HG02852 (cell line): ENCODE measurements around the gene OGN.

Experiments
- ATAC-seq: cut with Tn5 transposase; IDR thresholded peaks from one replicate; pipeline ENCODE4 v1.9.1; 2021; ENCODE audit warnings: mild to moderate bottlenecking, moderate library complexity; ENCODE audit not compliant: unreplicated experiment

Gene OGN

DNA sequence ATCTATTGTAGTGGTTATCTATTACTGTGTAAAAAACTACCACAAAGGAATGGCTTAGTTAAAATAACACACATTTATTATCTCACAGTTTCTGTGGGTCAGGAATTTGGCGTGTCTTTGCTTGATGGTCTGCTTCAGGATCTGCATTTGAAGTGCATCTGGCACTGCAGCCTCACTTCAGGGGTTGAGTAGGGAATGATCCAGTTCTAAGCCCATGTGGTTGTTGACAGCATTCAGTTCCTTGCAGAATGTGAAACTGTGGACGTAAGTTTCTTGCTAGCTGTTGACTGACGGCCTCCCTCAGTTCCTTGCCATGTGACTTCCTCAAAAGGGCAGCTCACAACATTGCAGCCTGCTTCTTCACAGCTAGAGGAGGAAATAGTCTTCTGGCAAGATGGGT is 2.1 kb upstream of the OGN start:
- ATAC-seq, result peak; percentile 70

DNA sequence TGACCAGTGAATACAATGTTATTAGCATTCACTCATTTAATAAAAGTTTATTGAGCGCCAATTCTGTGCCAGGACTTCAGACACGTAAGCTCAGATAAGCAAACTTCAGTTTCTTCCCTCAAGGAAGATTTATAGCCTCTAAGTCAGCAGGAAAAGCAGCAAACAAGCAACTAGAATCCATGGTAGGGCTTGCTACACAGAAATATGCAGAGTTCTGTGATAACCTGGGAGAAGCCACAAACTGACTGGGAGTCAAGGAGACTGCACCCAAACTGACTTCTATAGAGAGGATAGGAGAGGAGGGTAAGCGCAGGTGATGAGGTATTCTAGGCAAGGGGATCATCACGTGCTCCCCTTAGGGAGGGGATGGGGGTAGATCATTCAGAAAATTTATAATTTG is 1.4 kb upstream of the OGN start:
- no peak for ATAC-seq

- no peak for ATAC-seq
These were observed 1.3 kb downstream of the OGN start for GRCh38 chr9:92402826-92403745.

DNA sequence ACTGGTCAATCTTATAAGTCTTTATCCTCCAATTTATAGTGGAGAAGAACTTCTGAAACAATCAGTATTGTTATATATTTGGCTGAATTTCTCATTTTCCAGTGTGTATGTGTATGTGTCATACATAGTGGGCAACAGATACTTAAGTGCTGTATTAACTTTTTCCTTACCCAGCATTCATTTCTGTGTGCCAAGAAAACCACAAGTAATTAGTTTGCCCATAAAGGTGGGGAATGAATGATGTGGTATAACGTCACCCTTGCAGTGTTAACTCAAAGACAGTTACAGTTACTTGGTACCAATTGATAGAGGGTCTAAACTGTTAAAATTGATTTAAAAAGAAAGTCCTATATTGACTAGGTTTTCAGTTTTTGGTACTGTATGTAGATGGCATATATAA is 2.0 kb downstream of the OGN start:
- no peak for ATAC-seq

DNA sequence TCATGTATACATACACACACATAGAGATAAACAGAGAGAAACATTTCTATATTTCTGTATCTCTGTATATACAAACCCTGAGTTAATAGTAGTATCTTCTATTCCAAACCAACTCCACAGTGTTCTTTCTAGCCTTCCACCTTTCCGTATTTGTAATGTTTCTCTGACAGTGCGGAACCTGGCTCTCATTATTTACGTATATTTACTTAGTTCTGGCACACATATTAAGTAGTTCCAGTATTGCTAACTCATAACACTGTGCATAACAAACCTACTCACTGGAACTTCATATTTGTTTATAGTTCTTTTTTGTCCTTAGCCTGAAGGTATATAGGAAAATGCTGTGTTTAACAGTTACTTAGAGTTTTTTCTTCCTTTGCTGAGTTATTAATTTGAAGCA is 6.5 kb downstream of the OGN start:
- ATAC-seq, result no peak

DNA sequence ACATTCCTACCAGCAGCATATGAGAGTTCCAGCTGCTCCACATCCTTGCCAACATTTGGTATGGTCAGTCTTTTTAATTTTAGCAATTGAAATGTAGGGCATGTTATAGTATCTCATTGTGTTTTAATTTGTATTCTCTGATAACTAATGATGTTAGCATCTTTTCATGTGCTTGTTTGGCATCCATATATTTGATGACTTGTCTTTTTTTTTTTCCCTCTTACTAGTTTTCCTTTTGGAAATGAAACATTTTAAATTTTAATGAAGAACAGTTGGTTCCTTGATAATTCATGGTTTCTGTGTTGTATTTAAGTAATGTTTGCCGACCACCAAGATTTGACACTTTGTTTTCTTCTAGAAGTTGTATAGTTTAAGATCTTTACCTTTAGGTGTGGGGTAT is 8.8 kb downstream of the OGN start:
- no peak for ATAC-seq

GRCh38 chr9:92393686-92394085 is 10.7 kb downstream of the OGN start:
- ATAC-seq, result no peak

- no peak for ATAC-seq
These were observed 11.7 kb downstream of the OGN start for GRCh38 chr9:92392690-92393089.

DNA sequence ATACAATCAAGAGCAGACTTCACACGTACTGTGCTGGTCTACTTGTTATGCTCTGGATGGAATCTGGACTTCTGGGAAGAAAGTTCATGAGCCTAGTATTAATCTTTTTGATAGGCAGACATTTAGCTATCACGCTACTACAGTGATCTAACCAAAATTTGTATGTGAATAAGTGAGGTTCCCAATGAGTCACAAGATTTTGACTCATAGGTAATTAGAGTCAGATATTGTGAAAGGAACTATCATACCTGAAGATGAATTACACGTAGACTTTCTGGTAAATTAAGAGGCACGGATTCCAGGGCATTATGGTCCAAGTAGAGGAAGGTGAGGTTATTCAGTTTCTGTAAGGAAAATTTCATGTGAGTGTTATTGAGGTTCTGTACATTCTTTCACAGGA is 18.4 kb downstream of the OGN start:
- no peak for ATAC-seq

- ATAC-seq, result no peak
These were observed 18.9 kb downstream of the OGN start for GRCh38 chr9:92385477-92385876.

DNA sequence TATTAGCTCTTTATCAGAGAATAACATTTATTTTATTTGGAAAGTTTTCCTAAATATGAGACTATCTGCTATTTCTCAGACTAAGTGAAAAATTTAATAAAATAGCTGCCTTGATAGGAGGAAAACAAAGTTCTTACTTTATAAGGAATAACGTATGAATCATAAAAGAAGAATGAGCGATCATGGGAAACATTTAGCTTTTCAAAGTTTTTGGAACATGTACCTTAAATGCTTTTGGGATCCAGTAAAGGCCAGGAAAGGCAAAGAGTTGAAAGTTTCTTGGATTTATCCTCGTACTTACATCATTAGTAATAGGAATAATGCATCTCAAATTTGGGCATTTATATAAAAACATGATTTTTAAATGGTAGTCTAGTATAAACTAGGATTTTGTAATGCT is 19.4 kb downstream of the OGN start:
- no peak for ATAC-seq

DNA sequence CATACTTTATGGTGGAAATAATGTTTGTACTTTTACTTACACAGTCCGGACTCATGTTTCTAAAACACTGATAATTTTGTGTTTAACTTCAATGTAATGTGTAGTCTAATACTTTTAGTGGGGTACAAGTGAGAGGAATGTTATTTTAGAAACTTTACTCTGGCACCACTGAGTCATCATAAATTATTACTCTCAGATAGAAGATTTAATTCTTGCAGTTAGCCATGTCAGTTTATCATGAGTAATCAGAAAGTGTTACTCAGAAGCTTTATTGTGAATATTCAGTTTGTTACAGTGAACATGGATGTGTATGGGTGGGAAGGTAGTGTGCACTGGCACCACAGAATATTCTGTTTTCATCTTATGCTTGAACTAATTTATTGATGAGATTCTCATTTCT is 20.0 kb downstream of the OGN start:
- no peak for ATAC-seq

DNA sequence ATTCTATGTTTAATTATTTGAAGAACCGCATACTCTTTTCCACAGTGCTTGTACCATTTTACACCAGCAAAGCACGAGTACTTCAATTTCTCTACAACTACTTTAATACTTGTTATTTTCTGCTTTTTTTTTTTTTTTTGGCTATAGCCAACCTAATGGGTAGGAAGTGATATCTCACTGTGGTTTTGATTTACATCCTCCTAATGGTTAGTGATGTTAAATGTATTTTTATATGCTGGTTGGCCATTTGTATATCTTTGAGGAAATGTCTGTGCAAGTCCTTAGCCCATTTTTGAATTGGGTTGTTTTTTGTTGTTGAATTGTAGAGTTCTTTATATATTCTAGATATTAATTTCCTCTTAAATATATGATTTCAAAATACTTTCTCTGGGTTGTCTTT is 22.6 kb downstream of the OGN start:
- no peak for ATAC-seq

DNA sequence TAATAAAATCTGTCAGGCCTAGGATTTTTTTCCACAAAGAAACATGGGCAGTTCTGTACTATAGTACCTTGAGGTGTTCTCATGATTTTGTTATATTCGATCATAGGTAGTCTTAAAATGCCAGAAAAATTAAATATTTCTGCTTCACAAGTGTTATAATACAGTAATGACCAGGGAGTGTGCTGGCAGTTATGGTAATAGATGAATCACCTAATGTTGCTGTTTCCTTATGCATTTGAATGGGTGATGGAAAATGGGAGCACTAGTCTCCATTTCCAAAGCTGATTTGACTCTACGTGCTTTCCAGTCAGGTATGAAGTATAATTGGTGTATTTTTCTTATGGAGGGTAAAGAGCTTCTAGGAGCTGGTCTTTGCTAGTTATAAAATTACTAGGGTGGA is 23.8 kb downstream of the OGN start:
- ATAC-seq, result no peak

DNA sequence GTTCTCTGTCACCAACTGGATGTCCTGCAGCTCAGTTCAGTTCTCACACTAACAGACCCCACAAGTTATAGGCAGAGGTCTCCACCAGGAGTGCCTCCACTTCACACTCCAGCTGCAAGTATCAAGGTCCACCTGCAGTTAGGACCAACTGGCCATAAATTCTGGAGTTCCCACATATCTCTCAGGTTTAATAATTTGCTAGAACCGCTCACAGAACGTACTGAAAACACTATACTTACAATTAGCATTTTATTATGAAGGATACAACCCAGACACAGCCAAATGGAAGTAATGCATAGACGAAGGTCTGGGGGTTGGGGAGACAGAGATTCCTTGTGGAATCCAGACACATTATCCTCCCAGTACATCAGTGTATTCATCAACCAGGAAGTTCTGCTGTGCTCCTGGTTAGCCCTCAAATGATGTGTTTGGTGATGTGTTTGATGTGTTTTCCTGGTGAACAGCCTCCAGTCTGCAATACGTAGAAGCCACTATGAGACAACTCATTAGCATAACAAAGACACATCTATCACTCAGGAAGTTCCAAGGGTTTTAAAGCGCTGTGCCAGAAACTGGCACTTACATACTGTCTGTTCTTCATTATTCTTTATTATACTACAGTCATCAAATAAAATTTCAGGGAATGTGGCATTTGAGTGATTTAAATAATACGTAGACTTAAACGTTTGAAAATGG is 25.4 kb downstream of the OGN start:
- ATAC-seq, result no peak

GRCh38 chr9:92377876-92378275 is 26.5 kb downstream of the OGN start:
- no peak for ATAC-seq

GRCh38 chr9:92373167-92373566 is 31.2 kb downstream of the OGN start:
- no peak for ATAC-seq

- ATAC-seq, result no peak
These were observed 35.3 kb downstream of the OGN start for GRCh38 chr9:92369075-92369474.

DNA sequence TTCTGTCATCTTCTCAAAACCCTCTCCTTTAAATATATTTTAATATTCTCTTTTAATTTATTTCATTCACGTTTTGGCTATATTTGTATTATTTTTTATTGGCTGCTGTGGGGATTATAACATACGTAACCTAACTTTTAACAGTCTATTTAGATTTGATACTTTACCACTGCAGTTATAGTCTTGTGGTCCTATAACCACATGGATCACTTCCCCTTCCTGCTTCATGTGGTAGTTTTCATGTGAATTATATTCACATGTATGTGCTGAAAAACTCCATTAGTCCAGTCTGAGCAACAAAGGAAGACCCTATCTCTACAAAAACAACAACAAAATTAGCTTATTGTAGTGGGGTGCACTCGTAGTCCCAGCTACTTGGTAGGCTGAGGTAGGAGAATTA is 44.3 kb downstream of the OGN start:
- no peak for ATAC-seq

DNA sequence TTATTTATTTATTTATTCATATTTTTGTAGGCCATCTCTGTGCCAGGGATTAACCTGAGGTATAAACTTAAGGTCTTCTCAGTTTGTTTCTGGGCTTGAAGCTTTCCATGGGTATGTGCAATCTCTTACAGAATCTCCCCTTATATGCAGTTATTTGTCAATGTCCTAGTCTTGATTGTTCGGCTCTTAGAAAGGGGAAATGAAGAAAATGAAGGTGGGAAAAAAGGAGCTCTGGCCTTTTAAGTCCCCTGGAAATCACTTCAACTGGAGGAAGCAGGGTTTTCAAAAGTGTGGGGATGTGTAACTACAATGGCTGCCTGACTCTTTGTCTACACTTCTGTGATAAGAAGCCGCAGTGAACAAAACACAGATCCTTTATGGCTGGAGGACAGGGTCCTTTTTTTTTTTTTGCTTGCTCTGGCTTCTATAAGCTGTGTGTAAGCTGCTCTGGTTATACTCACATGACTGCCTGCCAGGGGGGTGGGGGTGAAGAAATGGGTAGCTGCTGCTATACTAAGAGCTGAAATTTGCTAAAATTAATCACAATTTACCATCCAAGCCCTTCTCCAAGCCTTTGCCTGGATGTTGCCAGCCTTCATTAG is 44.9 kb downstream of the OGN start:
- no peak for ATAC-seq

- ATAC-seq, result no peak
These were observed 51.3 kb downstream of the OGN start for GRCh38 chr9:92353051-92353450.

- ATAC-seq, result no peak
These were observed 53.6 kb downstream of the OGN start for GRCh38 chr9:92350740-92351133.
